Esophagus muscularis mucosa (tissue), 3 donors: ENCODE data around the gene LBHD1.

ENCODE experiments used
- CTCF ChIP-seq, 3 experiments: fragments of 200-600 bp in 2 of 3; fragments of 450-650 bp in 1 of 3; sonication (generic) in 2 of 3; IDR thresholded peaks; one replicate each; pipeline ENCODE4 v1.5.1; 2017 to 2019; ENCODE audit warnings: antibody characterized with exemption in 3 of 3, mild to moderate bottlenecking in 2 of 3, moderate library complexity in 1 of 3
- POLR2A ChIP-seq: fragments of 450-650 bp; IDR thresholded peaks from one replicate; pipeline ENCODE4 v1.6.1; 2017; ENCODE audit warnings: antibody characterized with exemption, moderate library complexity, mild to moderate bottlenecking, low read depth

DNA sequence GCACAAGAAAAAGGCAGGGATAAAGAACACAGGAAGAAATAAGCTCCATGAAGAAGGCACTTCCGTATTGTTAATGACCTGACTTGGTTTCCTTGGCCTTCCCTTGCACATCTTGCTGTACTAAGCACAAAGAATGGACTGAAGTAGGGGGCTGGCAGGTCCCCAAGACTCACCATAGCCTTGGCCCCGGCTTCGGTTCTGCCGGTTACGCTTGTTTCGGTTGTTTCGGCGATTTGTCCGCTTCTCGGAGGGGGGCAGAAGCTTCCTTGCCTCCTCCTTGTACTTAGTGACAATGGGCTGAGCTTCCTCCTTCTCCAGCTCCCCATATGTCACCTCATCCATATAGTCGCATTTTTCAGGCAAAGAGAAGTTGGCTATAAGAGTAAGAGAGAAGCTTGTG is 44.7 kb upstream of the LBHD1 start:
- no peak for TF ChIP-seq POLR2A
- no peak for TF ChIP-seq CTCF (IDR thresholded peaks at IDR 0.05)
